GM21529 (cell line): ENCODE data around the gene APOL3.
"Not testable (repeated sequence)": the region's sequence is repeated elsewhere in the genome, so short reads cannot be mapped to it uniquely, and the experiment has no call there.

Source experiments
- ATAC-seq: cut with Tn5 transposase; IDR thresholded peaks from one replicate; pipeline ENCODE4 v1.9.1; 2021; ENCODE audit not compliant: unreplicated experiment

APOL3 gene

GRCh38 chr22:36160499-36160942 lies at the start of gene APOL3:
TSS of gene APOL3 (minus strand) at chr22:36160755. CDS start at chr22:36149055, 11,700 bp downstream.
- ATAC-seq, result no peak

DNA sequence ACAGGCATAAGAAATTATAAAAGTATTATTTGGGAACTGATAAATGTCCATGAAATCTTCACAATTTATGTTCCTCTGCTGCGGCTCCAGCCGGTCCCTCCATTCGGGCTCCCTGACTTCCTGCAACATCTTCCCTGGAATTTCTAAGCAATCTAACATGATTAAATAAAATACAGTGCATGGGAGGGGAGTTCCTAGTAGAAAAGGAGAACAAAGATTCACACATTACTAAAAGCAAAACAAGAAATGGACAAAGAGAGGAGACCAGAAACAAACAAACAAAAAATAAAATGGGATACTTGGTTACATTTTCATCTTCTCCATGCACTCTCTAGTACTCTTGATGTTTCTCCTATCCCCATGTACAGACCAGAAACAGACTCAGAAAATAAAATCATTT lies 49.7 kb upstream of the APOL3 start:
- ATAC-seq, result no peak

DNA sequence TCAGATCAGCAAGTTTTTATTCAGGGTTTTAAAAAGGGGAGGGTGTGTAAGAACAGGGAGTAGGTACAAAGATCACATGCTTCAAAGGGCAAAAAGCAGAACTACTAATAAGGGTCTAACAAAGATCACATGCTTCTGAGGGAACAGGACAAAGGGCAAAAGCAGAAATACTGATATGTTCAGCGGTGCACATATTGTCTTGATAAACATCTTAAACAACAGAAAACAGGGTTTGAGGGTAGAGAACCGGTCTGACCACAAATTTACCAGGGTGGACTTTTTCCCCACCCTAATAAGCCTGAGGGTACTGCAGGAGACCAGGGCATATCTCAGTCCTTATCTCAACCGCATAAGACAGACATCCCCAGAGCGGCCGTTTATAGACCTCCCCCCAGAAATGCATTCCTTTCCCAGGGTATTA lies 48.9 kb upstream of the APOL3 start:
- not testable (repeated sequence) for ATAC-seq

DNA sequence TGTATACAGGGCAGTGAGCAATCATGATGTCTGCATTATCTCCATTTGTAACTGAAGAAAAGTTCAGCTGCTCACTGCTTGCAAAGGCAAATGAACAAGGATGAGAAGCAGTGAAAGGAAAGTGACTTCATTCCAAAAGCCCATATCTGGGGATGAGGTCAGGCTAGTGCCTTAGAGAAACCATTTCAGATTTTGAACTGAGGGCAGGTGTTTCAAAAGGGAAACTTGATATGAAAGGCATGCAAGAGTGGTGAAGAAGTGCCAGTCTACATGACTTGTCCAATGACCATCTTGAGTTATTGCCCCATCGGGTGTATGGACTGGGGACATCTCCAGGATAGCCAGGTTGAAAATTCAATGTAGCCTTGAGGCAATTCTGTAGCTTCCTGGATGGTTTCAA lies 48.4 kb upstream of the APOL3 start:
- ATAC-seq, result no peak

- ATAC-seq, result no peak
These were observed 47.7 kb upstream of the APOL3 start for GRCh38 chr22:36208162-36208765.

DNA sequence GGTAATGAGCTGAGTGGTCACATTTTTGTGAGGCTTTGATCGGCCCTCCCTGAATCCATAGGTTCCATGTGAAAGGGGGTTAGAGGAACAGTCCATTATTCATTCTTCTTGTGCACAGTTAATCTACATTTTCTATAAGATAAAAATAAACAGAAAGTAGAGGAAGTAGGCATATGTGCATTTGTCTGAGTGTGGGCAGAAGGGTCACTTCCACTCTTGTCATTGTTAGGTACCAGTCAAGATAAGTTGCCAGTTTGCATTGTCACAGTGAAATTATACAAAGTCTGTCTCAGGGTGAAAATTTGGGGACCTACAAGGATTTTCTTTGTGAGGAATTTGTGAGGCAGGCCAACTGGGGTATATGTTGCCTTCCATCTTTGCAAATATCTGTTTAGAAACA lies 45.7 kb upstream of the APOL3 start:
- ATAC-seq, result no peak

DNA sequence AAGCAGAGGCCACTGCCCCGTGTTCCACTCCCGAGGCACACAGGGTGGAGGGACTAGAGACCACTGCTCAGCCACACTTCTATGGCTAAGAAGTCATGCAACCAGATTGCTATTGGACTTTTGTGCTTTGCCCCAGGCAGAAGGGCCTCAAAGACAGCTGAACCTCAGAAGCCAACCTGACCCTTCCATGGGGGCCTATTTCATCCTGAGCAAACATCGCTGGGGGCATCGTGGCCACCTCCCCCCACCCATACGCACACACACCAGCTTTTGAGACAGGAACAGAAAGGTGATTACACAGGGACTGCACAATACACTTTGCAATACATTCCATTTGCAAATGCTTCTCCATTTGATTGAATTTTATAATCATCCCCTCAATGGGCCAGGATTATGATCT lies 45.0 kb upstream of the APOL3 start:
- not testable (repeated sequence) for ATAC-seq

DNA sequence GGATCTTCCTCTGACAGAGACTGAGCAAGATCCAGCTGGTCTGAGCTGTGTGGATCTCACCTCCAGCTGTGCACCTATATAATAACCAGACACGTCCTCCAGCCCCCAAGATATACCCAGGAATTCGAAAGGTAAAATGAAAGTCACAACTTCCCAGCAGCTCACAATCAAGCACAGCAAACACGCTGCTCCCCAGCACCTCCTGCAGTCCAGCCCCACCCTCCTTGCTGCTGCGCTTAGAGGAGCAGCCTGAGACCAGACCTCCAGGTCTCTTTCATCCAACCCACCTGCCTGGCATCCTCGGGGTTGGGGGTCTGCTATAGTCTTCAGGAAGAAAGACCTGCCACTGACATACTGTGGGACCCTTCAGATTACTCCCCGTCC lies 44.1 kb upstream of the APOL3 start:
- ATAC-seq, result no peak

GRCh38 chr22:36204001-36204631 lies 43.6 kb upstream of the APOL3 start:
- ATAC-seq, result no peak

GRCh38 chr22:36203441-36203840 lies 42.9 kb upstream of the APOL3 start:
- ATAC-seq, result not testable (repeated sequence)

DNA sequence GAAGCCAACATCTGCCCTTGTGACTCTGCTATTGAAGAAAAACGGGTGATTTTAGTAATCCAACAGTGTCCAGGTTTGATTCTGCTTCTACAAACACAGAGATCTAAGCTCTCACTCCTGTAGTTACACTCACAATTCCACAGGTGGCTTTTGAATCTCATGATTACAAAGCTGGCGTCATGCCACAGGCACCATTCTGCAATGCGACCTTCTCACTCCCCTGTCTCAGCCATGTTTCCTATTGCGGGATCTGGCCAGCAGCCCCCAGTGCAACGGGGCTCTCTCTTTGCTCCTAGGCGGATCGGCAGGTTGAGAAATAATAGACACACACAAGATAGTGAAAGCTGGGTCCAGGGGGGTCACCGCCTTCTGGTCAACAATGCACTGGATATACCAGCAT lies 42.4 kb upstream of the APOL3 start:
- not testable (repeated sequence) for ATAC-seq

- ATAC-seq, result no peak
These were observed 41.2 kb upstream of the APOL3 start, which contains the start of gene APOL4 for GRCh38 chr22:36201630-36202319. TSS of gene APOL4 (minus strand) at chr22:36201809. CDS start at chr22:36201734, 75 bp downstream.

DNA sequence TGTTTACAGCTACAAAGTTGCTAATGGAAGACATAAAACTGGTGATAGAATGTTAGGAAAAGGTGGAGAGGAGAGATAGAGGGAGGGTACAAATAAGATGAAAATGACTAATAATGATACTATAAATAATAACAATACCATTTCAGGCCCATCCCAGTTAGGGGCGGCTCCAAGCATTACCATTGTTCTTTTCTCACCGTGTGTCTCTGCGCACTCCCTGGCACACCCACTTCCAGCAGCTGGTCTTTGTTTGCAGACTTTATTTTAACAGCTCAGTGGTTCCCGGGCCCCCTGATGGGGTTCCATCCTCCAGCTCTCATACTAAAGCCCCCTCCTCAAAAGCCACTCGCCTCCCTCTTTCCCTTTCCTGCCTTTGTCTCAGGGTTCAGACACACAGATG lies 40.5 kb upstream of the APOL3 start:
- not testable (repeated sequence) for ATAC-seq

DNA sequence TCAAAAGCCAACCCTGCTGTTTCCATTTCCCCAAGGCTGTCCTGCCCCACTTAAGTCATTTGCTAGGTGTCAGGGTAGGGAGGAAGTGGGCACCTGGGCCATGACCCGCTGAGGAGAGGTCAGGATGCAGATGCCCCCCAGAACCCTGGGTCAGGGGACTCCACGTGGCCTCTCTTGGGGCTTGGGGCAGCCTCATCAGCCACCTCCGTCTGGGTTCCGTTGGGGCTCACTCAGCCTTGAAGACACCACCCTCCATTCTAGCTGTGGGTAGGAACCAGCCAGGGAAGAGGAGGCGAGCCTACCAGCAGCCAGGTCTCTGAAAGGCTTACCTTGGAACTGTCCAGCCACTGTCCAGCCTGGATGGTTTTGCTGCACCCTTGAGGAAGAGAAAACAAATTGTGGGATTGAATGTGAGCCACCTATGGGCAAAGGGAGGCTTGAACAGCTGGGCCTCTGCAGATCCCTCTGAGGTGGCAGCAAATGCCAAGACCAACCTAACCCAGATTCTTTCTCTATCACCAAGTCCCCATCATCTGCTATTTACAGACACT lies 38.5 kb upstream of the APOL3 start:
- no peak for ATAC-seq

DNA sequence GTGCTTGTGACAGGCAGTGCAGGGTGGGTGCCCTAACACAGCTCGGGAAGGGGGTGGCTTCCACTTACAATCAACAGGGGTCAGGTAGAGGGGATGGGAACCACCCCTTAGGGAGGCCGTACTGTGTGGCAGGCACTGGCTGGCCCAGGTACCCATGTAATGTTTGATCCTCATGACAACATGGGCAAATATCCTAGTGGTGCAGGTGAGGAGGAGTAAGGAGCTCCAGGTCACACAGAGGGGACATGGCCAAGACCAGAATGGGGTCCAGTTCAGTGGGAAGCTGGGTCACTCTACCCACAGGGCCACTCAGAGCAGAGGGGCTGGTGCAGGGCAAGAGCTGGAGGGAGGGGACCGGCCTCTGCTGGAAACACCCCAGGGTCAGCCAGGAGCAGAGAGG lies 38.0 kb upstream of the APOL3 start:
- no peak for ATAC-seq

DNA sequence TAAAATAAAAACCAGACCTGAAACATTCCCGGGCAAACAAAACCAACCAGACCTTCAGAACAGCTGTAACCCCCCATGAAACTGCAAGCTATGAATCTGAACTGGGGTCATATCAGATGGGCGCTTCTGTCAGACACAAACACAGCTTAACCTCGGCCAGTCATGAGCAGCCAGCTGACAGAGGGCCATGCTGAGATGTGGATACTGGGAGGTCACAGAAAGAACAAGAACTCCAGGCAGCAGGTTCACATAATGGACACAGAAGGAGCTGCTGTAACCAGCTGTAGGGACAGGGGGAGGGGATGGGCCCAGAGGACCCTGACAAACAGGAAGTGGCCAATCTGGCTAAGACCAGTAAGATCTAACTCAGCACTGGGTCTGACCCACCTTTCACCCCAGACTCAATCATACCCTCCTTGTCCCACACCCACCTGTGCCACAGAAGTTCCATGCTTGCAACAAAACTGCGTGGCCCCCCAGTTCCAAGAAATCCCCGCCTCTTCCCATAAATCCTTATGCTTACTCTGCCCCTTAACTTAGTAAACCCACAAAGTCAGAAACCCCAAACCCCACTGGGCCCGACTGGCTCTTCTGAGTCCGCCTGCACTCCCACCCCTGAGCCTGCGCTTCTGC lies 37.1 kb upstream of the APOL3 start:
- no peak for ATAC-seq

DNA sequence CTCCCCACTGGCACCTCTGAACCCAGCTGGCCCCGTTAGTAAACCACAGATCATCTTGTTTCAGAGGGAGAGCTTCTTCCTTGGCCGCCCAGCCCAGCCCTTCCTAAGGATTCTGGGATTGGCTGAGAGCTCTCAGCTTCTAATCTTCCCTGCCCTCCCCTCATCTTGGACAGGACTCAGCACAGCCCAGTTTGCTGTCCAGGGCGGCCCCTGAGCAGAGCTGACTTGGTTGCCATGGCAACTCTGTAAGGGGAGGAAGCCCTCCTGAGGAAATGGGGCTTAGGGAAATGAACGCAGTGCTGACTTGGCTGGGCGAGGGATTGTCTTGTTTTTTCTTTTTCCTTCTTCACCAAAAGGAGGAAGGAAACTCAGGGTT lies 36.5 kb upstream of the APOL3 start:
- no peak for ATAC-seq

- no peak for ATAC-seq
These were observed 35.9 kb upstream of the APOL3 start for GRCh38 chr22:36196254-36197064.

DNA sequence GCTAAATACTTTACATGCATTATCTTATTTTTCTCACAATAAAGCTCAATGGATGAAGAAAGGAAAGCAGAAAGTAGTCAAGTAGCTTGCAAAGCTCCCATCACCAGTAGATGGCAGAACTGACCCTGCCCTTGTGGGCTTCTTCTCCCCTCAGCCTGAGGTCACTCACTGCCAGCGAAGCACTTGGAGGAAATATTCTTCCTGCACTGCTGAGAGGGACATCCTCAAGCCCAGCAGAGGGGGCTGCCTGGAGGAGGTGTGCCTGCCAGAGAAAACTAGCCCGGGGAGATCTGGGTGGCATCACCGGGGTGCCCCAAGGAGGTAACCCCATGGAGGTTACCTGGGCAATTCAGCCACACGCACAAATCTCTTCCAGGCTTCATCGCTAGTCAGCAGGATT lies 34.4 kb upstream of the APOL3 start:
- ATAC-seq, result no peak

GRCh38 chr22:36194385-36194784 lies 33.8 kb upstream of the APOL3 start:
- ATAC-seq, result no peak

- no peak for ATAC-seq
These were observed 33.0 kb upstream of the APOL3 start for GRCh38 chr22:36193577-36193976.
